ENCODE data around the gene ZNF497. TPM values are rescaled to one million over a fixed set of nuclear protein-coding genes. Genes with fewer than 3 reads are reported as not detected.

The ZNF497 gene
- total RNA-seq, 1 experiment from 2014 or later: 1.7 TPM

GRCh38 chr19:58346961-58347929, 15.3 kb downstream of the ZNF497 start (continued):
- TF ChIP-seq STAT6 (CRISPR knock-in tag; conservative IDR thresholded peaks at IDR 0.05; ENCODE audit: low read depth) (no peak), FOXP4 (CRISPR knock-in tag; IDR thresholded peaks at IDR 0.05) (0 out of 2 replicates have a peak, but pooled peaks have one; percentile 35), ZBTB21 (CRISPR knock-in tag; IDR thresholded peaks at IDR 0.05; ENCODE audit: borderline replicate concordance) (no peak), FOXP1 (CRISPR knock-in tag; IDR thresholded peaks at IDR 0.05; ENCODE audit: borderline replicate concordance) (peak; percentile 87; the same call in 1 of the 2 replicates), JUN (CRISPR knock-in tag; IDR thresholded peaks at IDR 0.05) (peak; percentile 47; the same call in 1 of the 2 replicates), ATF2 (CRISPR knock-in tag; IDR thresholded peaks at IDR 0.05; ENCODE audit: borderline replicate concordance, low read depth) (no peak), AR (CRISPR knock-in tag; IDR thresholded peaks at IDR 0.05) (no peak), SP1 (CRISPR knock-in tag; conservative IDR thresholded peaks at IDR 0.05) (peak; percentile 72; the same call in 1 of the 2 replicates), TEAD4 (CRISPR knock-in tag; IDR thresholded peaks at IDR 0.05) (no peak), CBFB (CRISPR knock-in tag; IDR thresholded peaks at IDR 0.05; ENCODE audit: low read depth) (peak; percentile 95; the same call in 1 of the 2 replicates), HMGA2 (CRISPR knock-in tag; IDR thresholded peaks at IDR 0.05) (no peak), CREM (CRISPR knock-in tag; IDR thresholded peaks at IDR 0.05) (peak; percentile 34; the same call in 1 of the 2 replicates), EMX1 (CRISPR knock-in tag; IDR thresholded peaks at IDR 0.05) (no peak), ARID4B (CRISPR knock-in tag; IDR thresholded peaks at IDR 0.05; ENCODE audit: borderline replicate concordance) (peak; percentile 67; the same call in 1 of the 2 replicates), MAX (CRISPR knock-in tag; IDR thresholded peaks at IDR 0.05) (peak; percentile 72; the same call in 1 of the 2 replicates), HMGXB4 (CRISPR knock-in tag; IDR thresholded peaks at IDR 0.05) (peak; percentile 74), KAT7 (CRISPR knock-in tag; IDR thresholded peaks at IDR 0.05; ENCODE audit: borderline replicate concordance) (no peak), ETV6 (CRISPR knock-in tag; IDR thresholded peaks at IDR 0.05) (peak; percentile 39; the same call in 1 of the 2 replicates), NR3C1 (CRISPR knock-in tag; conservative IDR thresholded peaks at IDR 0.05; ENCODE audit: low read depth) (no peak)
